Nephron (organoid): ENCODE data around the gene FSD1L.
"Not testable (repeated sequence)": the region's sequence is repeated elsewhere in the genome, so short reads cannot be mapped to it uniquely, and the experiment has no call there.

Source experiments
- H3K27ac Mint-ChIP-seq, 3 experiments: 2 replicates each; pipeline ENCODE4 v1.8.0; 2020; ENCODE audit warnings: mixed read lengths in 3 of 3, mild to moderate bottlenecking in 2 of 3, moderate library complexity in 1 of 3
- H3K27me3 Mint-ChIP-seq: 2 replicates; pipeline ENCODE4 v1.8.0; 2021; ENCODE audit warnings: low read depth, mild to moderate bottlenecking, moderate library complexity, mixed read lengths
- H3K36me3 Mint-ChIP-seq: 2 replicates; pipeline ENCODE4 v1.8.0; 2020; ENCODE audit warnings: low read depth, mixed read lengths
- H3K4me1 Mint-ChIP-seq: 2 replicates; pipeline ENCODE4 v1.8.0; 2020; ENCODE audit warnings: mixed read lengths
- H3K4me3 Mint-ChIP-seq, 3 experiments: 2 replicates each; pipeline ENCODE4 v1.8.0; 2020; ENCODE audit warnings: mild to moderate bottlenecking in 3 of 3, mixed read lengths in 3 of 3, moderate library complexity in 2 of 3
- H3K9me3 Mint-ChIP-seq: 2 replicates; pipeline ENCODE4 v1.8.0; 2020; ENCODE audit warnings: mixed read lengths
- CTCF ChIP-seq, 3 experiments: fragments of 200-600 bp; sonication (generic); IDR thresholded peaks; one replicate each; pipeline ENCODE4 v1.5.0; 2021; ENCODE audit warnings: antibody characterized with exemption in 3 of 3; ENCODE audit not compliant: unreplicated experiment in 3 of 3

FSD1L gene

GRCh38 chr9:105557804-105558610 lies 110.2 kb downstream of the FSD1L start, which contains the start of gene FKTN:
FKTN (plus strand) TSS chr9:105558131; CDS start chr9:105575033, 16,902 bp downstream.
- H3K27me3 Mint-ChIP-seq: no peaks in the 10 kb centered on the region
- H3K27ac Mint-ChIP-seq: peak within 1 kb of the TSS; percentile 67 to 90 (median 81)
- peaks cover 16% of the 10 kb centered on the region for H3K4me1 Mint-ChIP-seq
- H3K36me3 Mint-ChIP-seq: peaks cover 49% of the 10 kb centered on the region
- H3K9me3 Mint-ChIP-seq: peaks cover 37% of the 10 kb centered on the region
- no peak for TF ChIP-seq CTCF (IDR thresholded peaks at IDR 0.05; ENCODE audit: unreplicated experiment in 3 of 3)
- peak within 1 kb of the TSS; percentile 95 to 98 (median 97) for H3K4me3 Mint-ChIP-seq

- Mint-ChIP-seq H3K9me3 (peaks cover 39% of the 10 kb centered on the region), H3K4me3 (no peak overlapping the region), H3K36me3 (peaks cover 59% of the 10 kb centered on the region), H3K4me1 (no peaks in the 10 kb centered on the region), H3K27ac (no peak overlapping the region), H3K27me3 (no peaks in the 10 kb centered on the region)
- TF ChIP-seq CTCF (IDR thresholded peaks at IDR 0.05; ENCODE audit: unreplicated experiment in 3 of 3): no peak
Observed at GRCh38 chr9:105572455-105572854, 124.6 kb downstream of the FSD1L start.

- not testable (repeated sequence) for H3K27ac Mint-ChIP-seq, H3K27me3 Mint-ChIP-seq, H3K4me3 Mint-ChIP-seq, H3K4me1 Mint-ChIP-seq
- peaks cover 18% of the 10 kb centered on the region for H3K9me3 Mint-ChIP-seq
- H3K36me3 Mint-ChIP-seq: peaks cover 39% of the 10 kb centered on the region
Observed at GRCh38 chr9:105579952-105580351, 132.1 kb downstream of the FSD1L start.

GRCh38 chr9:105581550-105581949 lies 133.7 kb downstream of the FSD1L start:
- H3K36me3 Mint-ChIP-seq: peaks cover 26% of the 10 kb centered on the region
- H3K9me3 Mint-ChIP-seq: peaks cover 11% of the 10 kb centered on the region
- not testable (repeated sequence) for H3K4me3 Mint-ChIP-seq, H3K27ac Mint-ChIP-seq, H3K27me3 Mint-ChIP-seq, H3K4me1 Mint-ChIP-seq

GRCh38 chr9:105593145-105593544 lies 145.3 kb downstream of the FSD1L start:
- Mint-ChIP-seq H3K9me3 (peaks cover 20% of the 10 kb centered on the region), H3K4me3 (no peak overlapping the region), H3K27ac (no peak overlapping the region), H3K4me1 (no peaks in the 10 kb centered on the region), H3K36me3 (peaks cover 16% of the 10 kb centered on the region), H3K27me3 (no peaks in the 10 kb centered on the region)
- no peak for TF ChIP-seq CTCF (IDR thresholded peaks at IDR 0.05; ENCODE audit: unreplicated experiment in 3 of 3)
